ENCODE data around the gene ZNF816.

DNA sequence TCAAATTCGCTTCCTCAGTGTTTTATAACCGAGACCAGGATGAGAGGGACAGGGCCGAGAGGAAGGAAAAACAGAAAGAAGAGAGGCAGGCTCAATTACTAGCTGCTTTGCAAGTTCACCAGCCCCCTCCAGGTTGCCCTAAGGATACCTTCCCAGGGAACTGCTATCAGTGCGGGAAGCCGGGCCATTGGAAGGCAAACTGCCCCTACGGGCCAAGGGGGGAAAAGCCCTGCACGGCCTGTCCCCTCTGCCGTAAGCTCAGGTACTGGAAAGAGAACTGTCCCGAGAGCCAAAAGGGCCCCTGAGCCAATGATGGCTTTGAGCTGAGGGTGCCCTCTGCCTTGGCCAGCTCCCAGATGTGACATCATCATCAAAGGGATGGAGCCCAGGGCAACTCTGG is 47.8 kb upstream of the ZNF816 start:
- no peak for TF ChIP-seq POLR2AphosphoS5 (IDR thresholded peaks at IDR 0.05; ENCODE audit: borderline replicate concordance, low read depth, low read length)
- TF ChIP-seq EZH2 (IDR thresholded peaks at IDR 0.05), result no peak
- no peak for TF ChIP-seq FOXP2 (optimal IDR thresholded peaks at IDR 0.05; ENCODE audit: control extremely low read depth, extremely low read length, insufficient read depth)
